Esophagus muscularis mucosa (tissue), 4 donors: ENCODE results near the gene PGA4.
"Not testable (repeated sequence)": the region's sequence is repeated elsewhere in the genome, so short reads cannot be mapped to it uniquely, and the experiment has no call there.

ENCODE experiments used
- CTCF ChIP-seq, 3 experiments: fragments of 200-600 bp in 2 of 3; fragments of 450-650 bp in 1 of 3; sonication (generic) in 2 of 3; IDR thresholded peaks; one replicate each; pipeline ENCODE4 v1.5.1; 2017 to 2019; ENCODE audit warnings: antibody characterized with exemption in 3 of 3, mild to moderate bottlenecking in 2 of 3, moderate library complexity in 1 of 3
- EP300 ChIP-seq: sonication (generic); formaldehyde crosslinking; IDR thresholded peaks from one replicate; pipeline ENCODE4 v1.6.1; 2017; ENCODE audit warnings: antibody characterized with exemption
- POLR2A ChIP-seq: fragments of 450-650 bp; IDR thresholded peaks from one replicate; pipeline ENCODE4 v1.6.1; 2017; ENCODE audit warnings: antibody characterized with exemption, moderate library complexity, mild to moderate bottlenecking, low read depth
- POLR2AphosphoS5 ChIP-seq, 2 donors: sonication (generic); formaldehyde crosslinking; IDR thresholded peaks; one replicate each; pipeline ENCODE4 v1.6.1; 2017; ENCODE audit warnings: antibody characterized with exemption in 2 of 2

GRCh38 chr11:61241526-61241925, 19.4 kb downstream of the PGA4 start:
- not testable (repeated sequence) for TF ChIP-seq POLR2A; CTCF (IDR thresholded peaks at IDR 0.05); POLR2AphosphoS5 (IDR thresholded peaks at IDR 0.05); EP300
